ENCODE results near the gene MYH10.
A peak's percentile ranks its signal among the peaks of the same experiment; 100 is the strongest.

DNA sequence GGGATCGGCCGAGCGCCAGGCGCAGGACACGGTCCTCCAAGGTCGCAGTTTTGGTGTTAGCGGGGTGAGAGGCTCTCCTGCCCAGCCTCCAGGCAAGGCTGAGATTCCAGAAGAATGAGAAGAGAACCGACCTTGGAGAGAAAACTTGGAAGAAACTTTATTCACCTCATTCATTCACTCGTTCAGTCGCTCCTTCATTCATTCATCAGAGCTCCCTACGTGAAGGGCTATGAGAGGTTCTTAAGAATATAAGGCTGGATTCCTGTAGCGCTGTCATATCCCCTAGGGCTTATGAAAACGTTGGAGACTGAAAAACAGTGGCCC lies 991 bp upstream of the MYH10 start:
- peak; percentile 95 for TF ChIP-seq EZH2 (IDR thresholded peaks at IDR 0.05; ENCODE audit: borderline replicate concordance, low read depth, low read length, severe bottlenecking)
- TF ChIP-seq, protein P1, sequence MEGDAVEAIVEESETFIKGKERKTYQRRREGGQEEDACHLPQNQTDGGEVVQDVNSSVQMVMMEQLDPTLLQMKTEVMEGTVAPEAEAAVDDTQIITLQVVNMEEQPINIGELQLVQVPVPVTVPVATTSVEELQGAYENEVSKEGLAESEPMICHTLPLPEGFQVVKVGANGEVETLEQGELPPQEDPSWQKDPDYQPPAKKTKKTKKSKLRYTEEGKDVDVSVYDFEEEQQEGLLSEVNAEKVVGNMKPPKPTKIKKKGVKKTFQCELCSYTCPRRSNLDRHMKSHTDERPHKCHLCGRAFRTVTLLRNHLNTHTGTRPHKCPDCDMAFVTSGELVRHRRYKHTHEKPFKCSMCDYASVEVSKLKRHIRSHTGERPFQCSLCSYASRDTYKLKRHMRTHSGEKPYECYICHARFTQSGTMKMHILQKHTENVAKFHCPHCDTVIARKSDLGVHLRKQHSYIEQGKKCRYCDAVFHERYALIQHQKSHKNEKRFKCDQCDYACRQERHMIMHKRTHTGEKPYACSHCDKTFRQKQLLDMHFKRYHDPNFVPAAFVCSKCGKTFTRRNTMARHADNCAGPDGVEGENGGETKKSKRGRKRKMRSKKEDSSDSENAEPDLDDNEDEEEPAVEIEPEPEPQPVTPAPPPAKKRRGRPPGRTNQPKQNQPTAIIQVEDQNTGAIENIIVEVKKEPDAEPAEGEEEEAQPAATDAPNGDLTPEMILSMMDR (IDR thresholded peaks at IDR 0.05; ENCODE audit: borderline replicate concordance, extremely low read depth, low read length, poor library complexity, severe bottlenecking) = no peak

All from DND-41 (cell line).